Measurements from ENCODE around the gene SYT12. TPM values are rescaled to one million over a fixed set of nuclear protein-coding genes. Genes with fewer than 3 reads are reported as not detected.

The SYT12 gene
- total RNA-seq, 1 experiment from 2014 or later, result 4.8 TPM

DNA sequence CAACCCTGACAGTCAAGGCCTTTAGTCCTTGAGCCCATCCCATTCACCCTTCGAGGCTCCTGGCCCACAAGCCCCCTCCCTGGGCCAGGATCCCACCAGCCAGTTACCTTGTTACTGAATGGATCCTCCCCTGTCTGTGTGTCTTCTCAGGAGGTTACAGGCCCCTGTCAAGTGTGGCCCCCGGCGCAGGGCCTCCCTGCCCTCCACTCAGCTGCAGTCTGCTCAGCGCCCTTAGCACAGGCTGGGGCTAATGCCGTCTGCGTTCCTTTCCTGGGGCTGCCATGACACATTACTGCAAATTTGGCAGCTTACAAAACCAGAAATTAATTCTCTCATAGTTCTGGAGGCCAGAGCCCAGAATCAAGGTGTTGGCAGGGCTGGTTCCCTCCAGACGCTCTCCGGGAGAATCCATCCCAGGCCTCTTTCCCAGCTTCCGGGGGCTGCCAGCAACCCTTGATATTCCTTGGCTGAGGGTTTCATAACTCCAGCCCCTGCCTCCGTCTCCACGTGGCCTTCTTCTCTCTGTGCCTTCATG, 9.4 kb upstream of the SYT12 start:
- CTCF ChIA-PET, result no interaction called here
- ATAC-seq (no peak), DNase-seq (no peak)
- intact Hi-C loops (cut with micrococcal nuclease), result no loop called here
- H3K36me3 ChIP-seq (ENCODE audit: low read depth, low read length), result no peaks in the 10 kb centered on the region
- no peaks in the 10 kb centered on the region for H3K9me2 ChIP-seq (replicated peaks; ENCODE audit: low read length)
- H3F3A ChIP-seq (ENCODE audit: low read length, unreplicated experiment), result no peaks in the 10 kb centered on the region
- no peaks in the 10 kb centered on the region for H3K79me2 ChIP-seq (ENCODE audit: low read length)
- POLR2A ChIA-PET (ENCODE audit: unreplicated experiment), result no interaction called here
- no peak for TF ChIP-seq EZH2 (IDR thresholded peaks at IDR 0.05; ENCODE audit: low read length, unreplicated experiment)
- TF ChIP-seq, protein P1, sequence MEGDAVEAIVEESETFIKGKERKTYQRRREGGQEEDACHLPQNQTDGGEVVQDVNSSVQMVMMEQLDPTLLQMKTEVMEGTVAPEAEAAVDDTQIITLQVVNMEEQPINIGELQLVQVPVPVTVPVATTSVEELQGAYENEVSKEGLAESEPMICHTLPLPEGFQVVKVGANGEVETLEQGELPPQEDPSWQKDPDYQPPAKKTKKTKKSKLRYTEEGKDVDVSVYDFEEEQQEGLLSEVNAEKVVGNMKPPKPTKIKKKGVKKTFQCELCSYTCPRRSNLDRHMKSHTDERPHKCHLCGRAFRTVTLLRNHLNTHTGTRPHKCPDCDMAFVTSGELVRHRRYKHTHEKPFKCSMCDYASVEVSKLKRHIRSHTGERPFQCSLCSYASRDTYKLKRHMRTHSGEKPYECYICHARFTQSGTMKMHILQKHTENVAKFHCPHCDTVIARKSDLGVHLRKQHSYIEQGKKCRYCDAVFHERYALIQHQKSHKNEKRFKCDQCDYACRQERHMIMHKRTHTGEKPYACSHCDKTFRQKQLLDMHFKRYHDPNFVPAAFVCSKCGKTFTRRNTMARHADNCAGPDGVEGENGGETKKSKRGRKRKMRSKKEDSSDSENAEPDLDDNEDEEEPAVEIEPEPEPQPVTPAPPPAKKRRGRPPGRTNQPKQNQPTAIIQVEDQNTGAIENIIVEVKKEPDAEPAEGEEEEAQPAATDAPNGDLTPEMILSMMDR (conservative IDR thresholded peaks at IDR 0.05; ENCODE audit: low read depth, low read length), result no peak
- TF ChIP-seq EZH2phosphoT487 (IDR thresholded peaks at IDR 0.05; ENCODE audit: borderline replicate concordance, low read length), result no peak
- no peak overlapping the region for H3K27ac ChIP-seq (ENCODE audit: low read length)
- H4K20me1 ChIP-seq (ENCODE audit: low read length), result no peaks in the 10 kb centered on the region
- no TSS peak for BruUV-seq (replicated peaks)
- no peaks in the 10 kb centered on the region for H3K27me3 ChIP-seq (ENCODE audit: low read length)
- no peak overlapping the region for H2AFZ ChIP-seq (ENCODE audit: low read length)
- H3K9ac ChIP-seq (ENCODE audit: low read length), result no peak overlapping the region
- H3K4me3 ChIP-seq (ENCODE audit: low read length), result no peak overlapping the region
- H3K4me2 ChIP-seq (ENCODE audit: low read length), result no peak overlapping the region
- H3K4me1 ChIP-seq (ENCODE audit: insufficient read depth, low read length), result no peaks in the 10 kb centered on the region
- H3K9me3 ChIP-seq (ENCODE audit: low read length), result no peaks in the 10 kb centered on the region

DNA sequence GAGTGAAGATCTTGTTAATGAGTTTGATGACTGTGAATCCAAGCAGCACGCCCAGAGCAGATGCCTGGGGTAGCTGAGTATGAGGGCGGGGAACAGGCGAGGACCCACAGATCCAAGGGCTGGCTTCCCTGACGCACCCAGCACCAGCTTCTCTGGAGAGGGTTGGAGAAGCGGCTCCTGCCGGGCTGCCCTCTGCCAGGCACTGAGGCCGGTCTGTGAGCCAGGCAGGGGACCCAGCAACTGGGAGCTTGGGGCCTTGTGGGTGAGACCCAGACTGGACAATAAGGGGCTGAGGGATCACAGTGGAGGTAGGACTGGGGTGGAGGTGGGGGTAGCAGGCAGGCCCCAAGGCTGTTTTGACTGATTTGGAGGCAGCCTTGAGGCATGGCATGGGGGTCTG, 8.6 kb upstream of the SYT12 start:
- CTCF ChIA-PET, result no interaction called here
- Histone ChIP-seq H3K27ac (ENCODE audit: low read length) (no peak overlapping the region), H3K9ac (ENCODE audit: low read length) (no peak overlapping the region), H3K9me2 (replicated peaks; ENCODE audit: low read length) (no peaks in the 10 kb centered on the region), H3F3A (ENCODE audit: low read length, unreplicated experiment) (no peaks in the 10 kb centered on the region), H3K27me3 (ENCODE audit: low read length) (no peaks in the 10 kb centered on the region), H3K36me3 (ENCODE audit: low read depth, low read length) (no peaks in the 10 kb centered on the region), H3K4me2 (ENCODE audit: low read length) (no peak overlapping the region), H3K4me3 (ENCODE audit: low read length) (no peak overlapping the region), H2AFZ (ENCODE audit: low read length) (no peak overlapping the region), H3K79me2 (ENCODE audit: low read length) (no peaks in the 10 kb centered on the region), H3K4me1 (ENCODE audit: insufficient read depth, low read length) (no peaks in the 10 kb centered on the region), H3K9me3 (ENCODE audit: low read length) (no peaks in the 10 kb centered on the region), H4K20me1 (ENCODE audit: low read length) (no peaks in the 10 kb centered on the region)
- intact Hi-C loops (cut with micrococcal nuclease), result no loop called here
- TF ChIP-seq, protein P1 (conservative IDR thresholded peaks at IDR 0.05; ENCODE audit: low read depth, low read length), result no peak
- TF ChIP-seq EZH2 (IDR thresholded peaks at IDR 0.05; ENCODE audit: low read length, unreplicated experiment) (no peak), EZH2phosphoT487 (IDR thresholded peaks at IDR 0.05; ENCODE audit: borderline replicate concordance, low read length) (no peak)
- DNase-seq (no peak), ATAC-seq (no peak)
- no TSS peak for BruUV-seq (replicated peaks)
- POLR2A ChIA-PET (ENCODE audit: unreplicated experiment), result no interaction called here

DNA sequence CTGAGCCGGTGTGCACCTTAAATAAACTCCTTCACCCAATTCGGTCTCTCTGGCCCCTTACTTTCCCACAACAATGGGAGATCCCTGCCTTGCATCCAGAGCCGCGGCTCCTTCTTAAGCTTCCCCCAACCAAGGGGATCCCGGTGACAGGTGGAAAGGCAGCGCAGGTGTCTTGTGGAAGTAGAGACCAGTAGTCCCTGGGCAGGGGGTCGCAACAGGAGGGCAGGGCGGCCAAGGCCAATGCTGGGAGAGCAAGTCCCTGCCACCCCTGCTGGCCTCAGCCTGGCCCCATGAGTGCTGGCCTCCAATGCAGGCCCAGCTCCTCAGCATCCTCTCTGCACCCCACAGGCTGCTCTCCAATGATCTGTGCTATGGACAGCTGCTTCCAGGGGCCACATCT, 7.9 kb upstream of the SYT12 start:
- Histone ChIP-seq H3K9me3 (ENCODE audit: low read length) (no peaks in the 10 kb centered on the region), H3K4me2 (ENCODE audit: low read length) (no peak overlapping the region), H3K27ac (ENCODE audit: low read length) (no peak overlapping the region), H3K4me1 (ENCODE audit: insufficient read depth, low read length) (no peaks in the 10 kb centered on the region), H3F3A (ENCODE audit: low read length, unreplicated experiment) (no peaks in the 10 kb centered on the region), H3K36me3 (ENCODE audit: low read depth, low read length) (no peaks in the 10 kb centered on the region), H3K9me2 (replicated peaks; ENCODE audit: low read length) (no peaks in the 10 kb centered on the region), H2AFZ (ENCODE audit: low read length) (no peak overlapping the region), H3K9ac (ENCODE audit: low read length) (no peak overlapping the region), H3K27me3 (ENCODE audit: low read length) (no peaks in the 10 kb centered on the region), H3K79me2 (ENCODE audit: low read length) (no peaks in the 10 kb centered on the region), H3K4me3 (ENCODE audit: low read length) (no peak overlapping the region), H4K20me1 (ENCODE audit: low read length) (no peaks in the 10 kb centered on the region)
- TF ChIP-seq EZH2 (IDR thresholded peaks at IDR 0.05; ENCODE audit: low read length, unreplicated experiment) (no peak), EZH2phosphoT487 (IDR thresholded peaks at IDR 0.05; ENCODE audit: borderline replicate concordance, low read length) (no peak)
- TF ChIP-seq, protein P1 (conservative IDR thresholded peaks at IDR 0.05; ENCODE audit: low read depth, low read length), result no peak
- ChIA-PET CTCF (interaction anchor here (0.6 kb wide), 1 partner anchor 92 kb away, joined by 6 read pairs; no protein-coding TSS in a partner anchor), POLR2A (ENCODE audit: unreplicated experiment) (no interaction called here)
- ATAC-seq (no peak), DNase-seq (no peak)
- intact Hi-C loops (cut with micrococcal nuclease), result no loop called here
- BruUV-seq (replicated peaks), result no TSS peak

Data from PC-3 (cell line).